Ramos (cell line): Measurements from ENCODE around the gene BATF3.
"Not testable (repeated sequence)": the region's sequence is repeated elsewhere in the genome, so short reads cannot be mapped to it uniquely, and the experiment has no call there.

Source experiments
- in situ Hi-C: fragments of 300-500 bp; cut with MboI; formaldehyde crosslinking; loops from one replicate; pipeline ENCODE4 v1.14.3; 2022; ENCODE audit warnings: low sequenced_read_pairs; ENCODE audit not compliant: unreplicated experiment

Gene BATF3

DNA sequence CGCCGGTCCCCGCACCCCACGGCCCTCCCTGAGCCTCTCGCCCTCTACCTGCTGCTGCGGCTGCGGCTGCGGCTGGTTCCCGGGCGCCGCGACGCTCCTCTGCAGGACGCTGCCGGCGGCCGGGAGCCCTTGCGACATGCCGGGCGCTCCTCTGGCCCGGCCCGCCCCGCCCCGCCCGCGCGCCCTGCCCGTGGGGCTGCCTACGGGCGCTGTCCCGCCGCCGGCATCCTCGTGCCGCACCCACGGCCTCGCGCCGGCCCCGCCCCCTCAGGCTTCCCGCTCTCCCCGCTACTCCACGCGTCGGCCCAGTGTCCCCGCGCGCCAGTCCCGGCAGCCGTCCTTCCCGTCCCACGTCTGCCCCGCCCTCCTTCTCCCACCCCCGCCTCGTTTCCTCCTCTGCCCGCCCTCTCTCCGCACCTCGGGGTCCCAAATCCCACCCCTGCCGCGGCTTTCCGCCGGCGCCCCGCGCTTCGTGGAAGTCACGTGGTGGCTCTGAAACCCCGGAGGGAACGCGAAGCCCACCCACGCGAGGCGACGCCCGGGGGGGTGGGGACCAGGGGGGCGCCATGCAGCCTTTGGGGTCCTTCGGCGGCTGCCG, at the start of gene BATF3:
TSS of gene BATF3 (minus strand) at position 216 of the 598 bp plus-strand sequence. CDS start at position 138, 78 bp downstream.
- in situ Hi-C loops = no loop called here

DNA sequence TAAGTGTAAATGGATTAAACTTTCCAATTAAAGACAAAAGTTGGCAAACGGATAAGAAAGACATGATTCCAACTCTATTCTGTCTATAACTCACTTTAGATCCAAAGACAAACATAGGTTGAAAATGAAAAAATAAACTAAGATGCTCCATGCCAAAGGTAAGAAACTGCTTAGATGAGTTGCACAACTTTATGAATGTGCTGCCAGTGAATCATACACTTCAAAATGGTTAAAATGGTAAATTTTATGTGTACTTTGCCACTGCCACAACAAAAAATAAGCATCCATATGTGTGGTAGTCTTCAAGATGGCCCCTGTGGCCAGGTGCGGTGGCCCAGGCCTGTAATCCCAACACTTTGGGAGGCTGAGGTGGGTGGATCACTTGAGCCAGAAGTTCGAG, 46.9 kb upstream of the BATF3 start:
- in situ Hi-C loops = no loop called here

- in situ Hi-C loops = no loop called here
Observed at GRCh38 chr1:212745303-212745702, 45.7 kb upstream of the BATF3 start.

DNA sequence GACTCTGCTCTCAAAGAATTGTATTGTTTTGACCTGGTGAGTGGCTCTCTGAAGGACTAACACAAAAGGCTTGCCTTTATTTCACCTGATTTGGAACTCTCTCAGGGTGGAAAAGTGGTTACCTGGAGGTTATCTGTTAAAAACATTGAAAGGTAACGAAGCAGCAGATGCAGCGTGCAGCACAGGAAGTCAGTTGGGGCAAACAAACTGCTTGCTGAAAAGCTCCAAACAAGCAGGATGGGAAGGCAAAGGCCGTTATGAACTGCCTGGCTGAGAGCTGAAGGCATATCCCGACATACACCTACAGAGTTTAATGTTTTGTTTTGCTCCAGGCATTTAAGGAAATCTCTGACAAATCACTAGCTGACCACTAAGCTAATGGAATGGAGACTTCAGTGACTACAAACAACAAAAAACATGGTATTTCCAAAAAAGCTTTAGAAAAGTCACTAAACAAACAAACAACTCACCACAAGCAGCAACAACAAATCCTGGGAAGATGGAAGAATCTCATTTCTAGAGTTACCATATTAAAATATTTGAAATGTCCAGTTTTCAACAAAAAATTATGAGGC, 44.3 kb upstream of the BATF3 start:
- in situ Hi-C loops = no loop called here

GRCh38 chr1:212738330-212738729, 38.7 kb upstream of the BATF3 start:
- in situ Hi-C loops = no loop called here

- in situ Hi-C loops = no loop called here
Observed at GRCh38 chr1:212737559-212737958, 37.9 kb upstream of the BATF3 start.

DNA sequence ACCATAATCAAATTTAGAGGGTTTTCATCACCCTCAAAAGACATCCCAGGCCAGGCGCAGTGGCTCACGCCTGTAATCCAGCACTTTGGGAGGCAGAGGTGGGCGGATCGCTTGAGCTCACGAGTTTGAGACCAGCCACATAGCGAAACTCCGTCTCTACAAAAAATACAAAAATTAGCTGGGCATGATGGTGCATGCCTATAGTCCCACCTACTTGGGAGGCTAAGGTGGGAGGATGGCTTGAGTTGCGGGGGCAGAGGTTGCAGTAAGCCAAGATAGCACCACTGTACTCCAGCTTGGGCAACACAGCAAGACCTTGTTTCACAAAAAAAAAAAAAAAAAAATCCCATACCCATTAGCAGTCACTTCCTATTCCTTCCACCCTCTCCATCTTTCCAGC, 33.5 kb upstream of the BATF3 start:
- in situ Hi-C loops = no loop called here

DNA sequence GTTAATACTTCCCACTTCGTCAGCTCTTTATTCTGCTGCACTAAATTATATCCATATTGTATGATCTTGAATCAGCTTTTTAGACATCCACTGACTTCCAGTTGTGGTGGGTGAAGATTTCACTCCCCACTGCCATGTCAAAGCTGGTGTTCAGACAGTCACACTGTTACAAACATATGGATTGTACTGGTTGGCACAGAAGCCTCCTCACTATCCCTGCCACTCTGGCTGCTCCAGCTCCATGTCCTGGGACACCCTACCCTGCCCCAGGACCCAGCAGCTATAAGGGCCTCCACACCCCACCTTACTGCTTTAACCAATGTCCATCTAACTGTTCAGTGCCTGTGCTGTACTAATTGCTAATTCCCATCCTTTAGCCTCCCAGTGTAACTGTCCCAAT, 32.0 kb upstream of the BATF3 start:
- in situ Hi-C loops = no loop called here

GRCh38 chr1:212728606-212729005, 29.0 kb upstream of the BATF3 start:
- in situ Hi-C loops = no loop called here

DNA sequence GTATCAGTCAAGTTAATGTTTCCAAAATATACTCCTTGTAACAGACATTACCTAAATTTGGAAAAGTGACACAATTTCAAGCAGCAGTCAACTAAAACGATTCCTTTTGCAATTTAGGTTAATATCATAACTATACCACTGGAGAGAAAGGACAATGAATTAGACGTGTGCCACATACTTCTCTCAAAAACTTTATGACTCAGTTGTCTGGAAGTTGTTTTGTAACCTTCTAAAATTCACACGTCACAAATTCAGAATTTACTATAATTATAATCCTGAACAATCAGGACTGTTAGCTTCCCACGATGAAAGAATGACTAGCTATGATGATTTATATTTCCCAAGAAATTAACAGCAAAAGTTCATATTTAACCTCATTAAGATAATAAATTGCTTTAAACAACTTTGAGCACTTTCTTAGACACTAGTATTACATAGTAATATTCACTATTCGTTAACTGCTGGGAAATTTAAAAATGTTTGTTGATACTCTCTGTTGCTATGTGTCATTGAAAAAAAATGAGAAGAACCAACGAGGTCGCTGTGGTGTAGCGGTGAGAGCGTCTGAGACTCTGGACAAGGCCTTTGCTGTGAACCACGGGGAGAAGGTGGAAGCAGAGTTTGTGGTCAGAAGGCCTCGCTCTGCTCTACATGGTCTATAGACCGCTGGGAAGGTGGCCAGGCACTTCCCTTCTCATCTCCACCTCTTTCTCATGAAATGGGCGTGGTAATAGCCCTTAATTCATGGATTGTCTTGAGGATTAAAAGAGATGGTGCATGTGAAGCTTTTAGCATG, 27.9 kb upstream of the BATF3 start:
- in situ Hi-C loops = no loop called here

GRCh38 chr1:212724679-212725078, 25.0 kb upstream of the BATF3 start:
- in situ Hi-C loops = not testable (repeated sequence)

- in situ Hi-C loops = no loop called here
Observed at GRCh38 chr1:212722270-212722957, 22.8 kb upstream of the BATF3 start.

DNA sequence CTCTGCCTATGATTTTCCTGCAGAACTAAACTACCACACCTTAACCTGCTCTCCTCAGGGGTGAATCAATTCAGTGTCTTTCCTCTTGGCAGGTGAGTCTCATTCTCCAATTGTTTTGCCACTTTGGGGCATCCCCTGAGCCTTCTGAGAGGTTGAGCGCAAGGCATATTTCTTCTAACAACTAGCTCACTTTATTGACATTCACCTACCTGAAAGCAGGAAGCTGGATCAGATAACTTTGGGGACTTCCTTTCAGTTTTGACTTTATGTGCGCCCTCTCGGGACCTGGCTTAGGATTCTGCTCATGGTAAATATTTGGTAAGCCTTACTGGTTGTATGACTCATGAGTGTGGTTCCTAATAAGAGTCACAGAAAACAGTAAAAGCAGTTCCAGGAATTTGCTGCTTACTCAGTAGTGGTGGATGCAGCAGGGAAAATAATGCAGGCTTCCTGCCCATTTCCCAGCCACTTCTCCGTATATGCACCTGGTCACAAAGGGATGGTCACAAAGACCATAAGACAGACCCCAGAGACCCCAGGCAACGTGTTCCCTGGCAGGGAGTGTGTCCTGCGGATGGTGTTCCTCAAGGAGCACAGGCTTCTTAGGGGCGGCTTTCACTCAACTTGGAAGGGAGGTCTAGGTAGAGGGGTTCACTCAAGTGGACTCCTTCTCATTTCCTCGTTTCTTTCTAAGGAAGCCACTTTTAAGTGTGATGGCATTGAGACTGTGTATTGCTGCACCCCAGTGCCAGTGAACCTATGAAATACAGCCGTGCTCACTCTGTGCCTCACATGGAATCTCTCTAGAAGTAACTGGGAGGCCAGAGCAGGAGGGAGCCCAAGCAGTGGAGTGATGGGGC, 22.0 kb upstream of the BATF3 start:
- in situ Hi-C loops = no loop called here

DNA sequence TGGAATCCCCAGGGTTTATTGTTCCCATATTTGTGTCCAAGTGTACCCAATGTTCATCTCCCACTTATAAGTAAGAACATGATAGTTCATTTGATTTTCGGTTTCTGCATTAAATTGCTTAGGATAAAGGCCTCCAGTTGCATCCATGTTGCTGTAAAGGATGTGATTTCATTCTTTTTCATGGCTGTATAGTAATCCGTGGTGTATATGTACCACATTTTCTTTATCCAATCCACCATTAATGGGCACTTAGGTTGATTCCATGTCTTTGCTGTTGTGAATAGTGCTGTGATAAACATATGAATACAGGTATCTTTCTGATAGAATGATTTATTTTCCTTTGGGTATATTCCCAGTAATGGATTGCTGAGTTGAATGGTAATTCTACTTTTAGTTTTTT, 20.0 kb upstream of the BATF3 start:
- in situ Hi-C loops = no loop called here

DNA sequence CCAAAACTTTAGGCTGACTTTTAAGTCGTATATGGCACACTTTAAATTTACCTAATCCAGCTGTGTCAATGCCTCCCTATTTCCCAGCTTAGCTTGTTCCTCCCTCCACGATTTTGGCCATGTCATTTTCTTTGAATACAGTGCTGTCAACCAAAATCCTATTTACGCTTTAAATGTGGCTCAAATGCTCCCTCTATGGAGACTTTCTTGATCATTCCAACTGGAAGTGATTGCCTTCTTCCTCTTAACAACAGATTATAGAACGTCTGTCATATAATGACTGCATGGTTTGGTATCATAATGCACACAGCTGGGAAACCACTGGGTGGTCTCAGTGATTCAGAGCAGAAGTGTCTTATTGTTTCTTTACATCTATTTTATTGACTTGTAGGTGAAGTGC, 18.9 kb upstream of the BATF3 start:
- in situ Hi-C loops = no loop called here

DNA sequence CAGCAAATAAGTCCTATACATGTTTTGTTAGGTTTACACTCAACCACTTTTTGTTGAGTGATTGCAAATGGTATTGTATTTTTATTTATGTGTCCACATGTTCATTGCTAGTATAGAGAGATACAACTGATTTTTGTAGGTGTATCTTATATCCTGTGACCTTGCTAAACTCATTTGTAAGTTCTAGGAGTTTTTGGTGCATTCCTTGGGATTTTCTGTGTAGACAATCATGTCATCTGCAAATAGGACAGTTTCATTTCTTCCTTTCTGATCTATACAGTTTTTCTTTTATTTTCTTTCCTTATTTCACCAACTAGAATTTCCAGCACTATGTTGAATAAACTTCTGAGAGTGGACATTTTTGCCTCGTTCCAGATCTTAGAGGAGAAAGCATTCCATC, 16.5 kb upstream of the BATF3 start:
- in situ Hi-C loops = no loop called here

DNA sequence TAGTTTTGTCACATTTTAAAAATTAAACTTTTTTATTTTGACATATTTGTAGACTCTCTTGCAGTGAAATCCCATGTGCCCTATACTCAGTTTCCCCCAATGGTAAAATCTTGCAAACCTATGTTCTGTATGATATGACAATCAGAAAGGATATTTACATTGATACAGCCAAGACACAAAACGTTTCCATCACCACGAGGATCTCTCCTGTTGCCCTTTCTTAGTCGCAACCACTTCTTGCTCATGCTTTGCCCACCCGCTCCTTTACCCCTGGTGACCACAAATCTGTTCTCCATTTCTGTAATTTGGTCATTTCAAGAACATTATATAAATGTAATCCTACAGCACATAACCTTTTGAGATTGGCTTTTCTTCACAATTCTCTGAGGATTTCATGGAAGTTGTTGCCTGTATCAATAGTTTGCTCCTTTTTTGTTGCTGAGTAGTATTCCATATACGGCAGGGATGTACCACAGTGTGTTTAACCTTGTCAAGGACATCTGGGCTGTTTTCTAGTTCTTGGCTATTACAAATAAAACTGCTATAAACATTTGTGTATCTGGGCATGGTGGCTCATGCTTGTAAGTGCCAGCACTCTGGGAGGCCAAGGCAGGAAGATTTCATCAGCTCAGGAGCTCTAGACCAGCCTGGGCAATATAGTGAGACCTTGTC, 14.0 kb upstream of the BATF3 start:
- in situ Hi-C loops = no loop called here

DNA sequence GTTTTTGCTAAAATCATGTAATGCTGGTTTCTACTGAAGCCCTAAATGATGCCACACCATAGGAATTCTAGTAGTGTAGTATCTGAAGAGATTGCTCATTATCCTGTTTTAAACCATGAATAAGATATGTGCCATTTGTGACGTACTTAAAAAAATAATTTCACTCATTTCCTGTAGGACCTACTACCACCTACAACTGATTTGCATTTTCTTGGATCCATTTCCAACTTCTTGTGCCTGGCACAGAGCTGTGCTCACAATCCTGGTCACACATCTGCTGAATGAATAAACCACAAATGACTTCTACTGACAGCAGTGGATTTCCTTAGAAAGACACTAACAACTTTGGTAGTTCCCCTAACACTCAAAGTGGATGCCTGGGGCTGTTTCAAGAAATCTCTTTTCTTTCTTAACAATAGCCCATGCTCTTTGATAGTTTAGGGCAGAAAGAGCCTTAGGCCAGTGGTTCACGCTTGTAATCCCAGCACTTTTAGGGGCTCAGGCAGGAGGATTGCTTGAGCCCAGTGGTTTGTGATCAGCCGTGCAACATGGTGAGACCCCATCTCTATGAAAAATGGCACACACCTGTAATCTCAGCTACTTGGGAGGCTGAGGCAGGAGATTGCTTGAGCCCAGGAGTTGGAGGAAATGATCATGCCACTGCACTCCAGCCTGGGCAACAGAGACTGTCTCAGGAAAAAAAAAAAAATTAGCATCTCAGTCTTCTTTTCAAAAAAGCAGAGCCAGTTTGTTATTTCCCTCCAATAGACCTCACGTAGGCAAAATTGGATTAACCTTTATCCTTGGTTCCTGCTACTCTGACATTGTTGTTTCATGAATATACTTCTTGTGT, 13.0 kb upstream of the BATF3 start:
- in situ Hi-C loops = no loop called here

GRCh38 chr1:212711974-212712373, 12.3 kb upstream of the BATF3 start:
- in situ Hi-C loops = not testable (repeated sequence)
